Neutrophil (primary cell): ENCODE measurements around the gene TMEM169.

ENCODE experiments used
- H3K27ac ChIP-seq: fragments of 200-600 bp; sonication (generic); 2 replicates; pipeline ENCODE4 v1.5.1; 2016; ENCODE audit warnings: mild to moderate bottlenecking, moderate library complexity
- H3K27me3 ChIP-seq: fragments of 200-600 bp; sonication (generic); 2 replicates; pipeline ENCODE4 v1.6.0; 2016; ENCODE audit warnings: mild to moderate bottlenecking
- H3K36me3 ChIP-seq: fragments of 200-600 bp; sonication (generic); 2 replicates; pipeline ENCODE4 v1.5.1; 2017
- H3K4me1 ChIP-seq, 2 experiments: fragments of 200-600 bp in 1 of 2; sonication (generic) in 1 of 2; 1 replicate in 1 of 2; 2 replicates in 1 of 2; pipeline versions ENCODE4 v1.5.1 to v1.6.1; 2013 to 2016; ENCODE audit warnings: low read depth in 1 of 2, low read length in 1 of 2, mild to moderate bottlenecking in 1 of 2, moderate library complexity in 1 of 2; ENCODE audit not compliant: control insufficient read depth in 1 of 2, insufficient read depth in 1 of 2
- H3K4me3 ChIP-seq, 2 experiments: fragments of 200-600 bp in 1 of 2; sonication (generic) in 1 of 2; 1 replicate in 1 of 2; 2 replicates in 1 of 2; pipeline ENCODE4 v1.5.1; 2013 to 2016; ENCODE audit warnings: low read depth in 1 of 2, low read length in 1 of 2, mild to moderate bottlenecking in 1 of 2, moderate library complexity in 1 of 2
- H3K9me3 ChIP-seq: fragments of 200-600 bp; sonication (generic); 2 replicates; pipeline ENCODE4 v1.5.1; 2016
- TF ChIP-seq, protein P1 (sequence below): fragments of 200-600 bp; sonication (generic); IDR thresholded peaks from 2 replicates; pipeline ENCODE4 v1.5.1; 2016; ENCODE audit warnings: antibody characterized with exemption

Gene TMEM169

DNA sequence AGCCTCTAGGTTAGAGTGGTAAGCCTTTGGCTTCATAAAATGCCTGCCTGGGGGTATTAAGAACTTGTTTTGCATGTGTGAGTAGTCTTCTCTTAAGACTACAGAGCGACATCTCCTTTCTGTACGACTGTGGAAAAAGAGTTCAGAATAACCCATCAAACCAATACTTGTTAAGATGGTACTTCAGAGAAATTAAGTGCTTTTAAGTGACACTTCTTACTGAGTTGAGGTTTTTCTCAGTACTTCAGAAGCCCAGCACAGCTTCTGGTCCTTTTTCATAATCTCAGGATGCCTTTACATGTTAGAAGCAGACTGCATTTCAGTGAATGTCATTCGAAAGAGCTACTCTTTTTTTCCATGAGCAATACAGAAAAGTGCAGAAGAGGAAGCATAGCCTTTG, 38.3 kb downstream of the TMEM169 start:
- H3K27ac ChIP-seq = no peak overlapping the region
- no peaks in the 10 kb centered on the region for H3K27me3 ChIP-seq
- peaks cover 66% of the 10 kb centered on the region for H3K36me3 ChIP-seq
- H3K9me3 ChIP-seq = no peaks in the 10 kb centered on the region
- TF ChIP-seq, protein P1, sequence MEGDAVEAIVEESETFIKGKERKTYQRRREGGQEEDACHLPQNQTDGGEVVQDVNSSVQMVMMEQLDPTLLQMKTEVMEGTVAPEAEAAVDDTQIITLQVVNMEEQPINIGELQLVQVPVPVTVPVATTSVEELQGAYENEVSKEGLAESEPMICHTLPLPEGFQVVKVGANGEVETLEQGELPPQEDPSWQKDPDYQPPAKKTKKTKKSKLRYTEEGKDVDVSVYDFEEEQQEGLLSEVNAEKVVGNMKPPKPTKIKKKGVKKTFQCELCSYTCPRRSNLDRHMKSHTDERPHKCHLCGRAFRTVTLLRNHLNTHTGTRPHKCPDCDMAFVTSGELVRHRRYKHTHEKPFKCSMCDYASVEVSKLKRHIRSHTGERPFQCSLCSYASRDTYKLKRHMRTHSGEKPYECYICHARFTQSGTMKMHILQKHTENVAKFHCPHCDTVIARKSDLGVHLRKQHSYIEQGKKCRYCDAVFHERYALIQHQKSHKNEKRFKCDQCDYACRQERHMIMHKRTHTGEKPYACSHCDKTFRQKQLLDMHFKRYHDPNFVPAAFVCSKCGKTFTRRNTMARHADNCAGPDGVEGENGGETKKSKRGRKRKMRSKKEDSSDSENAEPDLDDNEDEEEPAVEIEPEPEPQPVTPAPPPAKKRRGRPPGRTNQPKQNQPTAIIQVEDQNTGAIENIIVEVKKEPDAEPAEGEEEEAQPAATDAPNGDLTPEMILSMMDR = no peak
- no peak overlapping the region for H3K4me3 ChIP-seq
- peaks cover 34 to 37% of the 10 kb centered on the region in 2 experiments for H3K4me1 ChIP-seq

DNA sequence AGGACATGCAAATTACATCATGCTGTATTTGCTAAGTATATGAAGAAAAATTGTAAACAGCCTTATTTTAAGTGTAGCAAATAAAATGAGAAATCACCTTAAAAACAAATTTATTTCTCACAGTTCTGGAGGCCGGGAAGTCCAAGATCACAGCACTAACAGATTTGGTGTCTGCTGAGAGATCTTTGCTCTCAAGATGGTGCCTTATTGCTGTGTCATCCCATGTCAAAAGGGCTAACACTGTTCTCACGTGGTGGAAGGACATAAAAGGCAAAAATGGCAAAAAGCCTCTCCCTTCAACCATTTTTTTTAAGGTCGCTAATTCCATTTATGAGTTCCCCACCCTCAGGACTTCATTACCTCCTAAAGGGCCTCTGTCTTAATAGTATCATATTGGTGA, 39.5 kb downstream of the TMEM169 start:
- Histone ChIP-seq H3K36me3 (peaks cover 79% of the 10 kb centered on the region), H3K9me3 (no peaks in the 10 kb centered on the region), H3K27ac (no peak overlapping the region), H3K4me1 (peaks cover 23 to 30% of the 10 kb centered on the region in 2 experiments), H3K4me3 (no peak overlapping the region), H3K27me3 (no peaks in the 10 kb centered on the region)
- TF ChIP-seq, protein P1 = no peak

DNA sequence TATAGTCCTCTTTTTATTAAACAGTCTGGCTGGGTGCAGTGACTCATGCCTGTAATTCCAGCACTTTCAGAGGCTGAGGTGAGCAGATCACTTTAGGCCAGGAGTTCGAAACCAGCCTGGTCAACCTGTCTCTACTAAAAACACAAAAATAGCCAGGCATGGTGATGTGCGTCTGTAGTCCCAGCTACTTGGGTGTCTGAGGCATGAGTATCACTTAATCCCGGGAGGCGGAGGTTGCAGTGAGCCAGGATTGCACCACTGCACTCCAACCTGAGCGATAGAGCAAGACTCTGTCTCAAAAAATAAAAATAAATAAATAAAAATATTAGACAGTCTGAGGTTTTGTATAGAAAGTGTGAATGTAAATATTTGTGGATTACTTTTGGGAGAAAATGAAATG, 45.2 kb downstream of the TMEM169 start:
- Histone ChIP-seq H3K4me1 (peaks cover 59 to 63% of the 10 kb centered on the region in 2 experiments), H3K4me3 (no peak overlapping the region), H3K27me3 (no peaks in the 10 kb centered on the region), H3K9me3 (no peaks in the 10 kb centered on the region), H3K27ac (peak overlapping the region; percentile 82), H3K36me3 (peaks cover 84% of the 10 kb centered on the region)
- TF ChIP-seq, protein P1 = no peak

DNA sequence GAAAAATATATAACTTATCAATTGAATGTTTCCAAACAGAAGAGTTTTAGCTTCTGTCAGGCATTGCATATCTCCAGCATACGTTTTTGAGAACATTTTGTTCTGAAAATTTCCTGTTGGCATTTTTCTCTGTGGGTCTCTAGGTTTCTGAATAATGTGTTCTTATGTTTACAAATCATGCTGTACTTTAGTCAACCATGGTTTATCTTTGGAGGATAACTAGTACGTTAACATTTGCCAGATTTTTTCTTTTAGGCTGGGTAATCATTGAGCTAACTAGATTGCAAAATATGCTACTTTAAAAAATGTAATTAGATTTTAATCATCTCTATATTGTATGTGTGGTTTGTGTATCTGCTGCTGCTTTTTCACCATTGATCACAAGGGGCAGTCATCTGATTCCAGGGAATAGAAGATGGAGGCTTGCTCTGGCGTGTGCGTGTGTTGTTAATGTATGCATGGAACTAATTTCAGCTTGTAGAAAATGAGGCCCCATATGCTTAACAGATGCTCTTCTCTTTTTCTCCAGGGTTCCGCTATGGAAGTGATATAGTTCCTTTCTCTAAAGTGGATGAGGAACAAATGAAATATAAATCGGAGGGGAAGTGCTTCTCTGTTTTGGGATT, 48.7 kb downstream of the TMEM169 start:
- peaks cover 89 to 91% of the 10 kb centered on the region in 2 experiments for H3K4me1 ChIP-seq
- H3K36me3 ChIP-seq = peaks cover 76% of the 10 kb centered on the region

DNA sequence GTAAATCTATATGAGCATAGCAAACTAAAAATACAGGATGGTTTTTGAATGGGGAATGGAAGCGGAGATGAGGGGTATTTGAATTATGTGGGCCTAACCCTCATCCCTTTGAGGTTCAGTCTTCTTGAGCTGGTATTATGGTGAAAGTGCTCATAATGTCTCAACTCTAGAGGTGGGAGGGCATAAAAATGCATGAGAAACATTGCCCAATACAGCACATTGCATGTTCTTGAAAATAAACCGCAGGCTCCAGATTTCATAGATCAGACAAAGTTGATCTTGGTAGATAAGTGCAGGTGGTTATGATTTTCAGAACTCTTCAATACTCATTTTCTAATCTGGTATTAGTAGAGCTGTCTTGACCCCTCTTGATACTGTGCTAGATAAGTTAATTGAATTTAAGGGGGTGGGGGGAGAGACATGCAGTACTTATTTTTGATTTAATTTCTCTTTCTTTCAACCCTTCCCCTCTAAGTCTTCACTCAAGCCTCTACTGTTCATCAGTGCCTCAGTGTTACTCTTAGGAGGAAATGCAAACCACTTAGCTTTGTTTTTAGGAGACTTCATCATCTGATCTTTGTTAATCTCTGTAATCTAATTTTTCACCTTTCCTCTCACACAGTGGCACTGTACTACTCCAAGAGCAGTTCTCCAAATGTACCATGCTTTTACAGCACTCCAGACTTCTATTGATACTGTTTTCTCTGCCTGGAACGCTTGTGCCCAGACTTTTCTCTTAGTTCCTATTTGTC, 49.6 kb downstream of the TMEM169 start:
- no peaks in the 10 kb centered on the region for H3K9me3 ChIP-seq
- peaks cover 84 to 86% of the 10 kb centered on the region in 2 experiments for H3K4me1 ChIP-seq
- no peaks in the 10 kb centered on the region for H3K27me3 ChIP-seq
- peaks cover 74% of the 10 kb centered on the region for H3K36me3 ChIP-seq
- H3K27ac ChIP-seq = peak overlapping the region; percentile 82
- H3K4me3 ChIP-seq = peak overlapping the region; percentile 8 to 31
- TF ChIP-seq, protein P1 = no peak

More for the DNA sequence above, 48.7 kb downstream of the TMEM169 start:
- no peaks in the 10 kb centered on the region for H3K9me3 ChIP-seq
- TF ChIP-seq, protein P1 = no peak
- H3K27me3 ChIP-seq = no peaks in the 10 kb centered on the region
- peak overlapping the region in 1 of 2 experiments; percentile 31 for H3K4me3 ChIP-seq
- peak overlapping the region; percentile 82 for H3K27ac ChIP-seq
